ENCODE measurements around the gene TTF1. TPM values are rescaled to one million over a fixed set of nuclear protein-coding genes. Genes with fewer than 3 reads are reported as not detected.
A peak's percentile ranks its signal among the peaks of the same experiment; 100 is the strongest.

TTF1 gene
- total and polyA plus RNA-seq, 10 donors, result 12.1 to 24.2 (median 16.2) TPM

- no peaks in the 10 kb centered on the region for H3K9me3 ChIP-seq
- H3K27me3 ChIP-seq (replicated peaks in 1 of 7), result peaks cover 0 to 59% (median 48%) of the 10 kb centered on the region in 7 donors
- 0 to 2% (median 1%) methylated on average over 9 to 69 of the region's 69 CpGs for WGBS, 5 donors
- DNase-seq, result peak; percentile 85
- no peak for TF ChIP-seq CTCF (IDR thresholded peaks at IDR 0.05 in 8 of 11, conservative IDR thresholded peaks at IDR 0.05 in 3 of 11)
- peak in 2 of 3 donors; percentile 11 to 29 for TF ChIP-seq POLR2AphosphoS5 (IDR thresholded peaks at IDR 0.05)
- TF ChIP-seq POLR2A (IDR thresholded peaks at IDR 0.05), result peak in 1 of 3 donors; percentile 3
- intact Hi-C loops (cut with DNase I; ENCODE audit: low total_unique reads), result loop anchor here (2.0 to 10.0 kb wide), 3 partner anchors 55 to 391 kb away; partner anchors contain the start of gene SETX
- H3K4me1 ChIP-seq, result peaks cover 31 to 60% (median 45%) of the 10 kb centered on the region in 6 donors
- peak within 1 kb of the TSS; percentile 48 to 71 (median 55) for H3K4me3 ChIP-seq
- peak within 1 kb of the TSS in 1 of 8 donors; percentile 12 for H3K27ac ChIP-seq
- H3K36me3 ChIP-seq, result no peaks in the 10 kb centered on the region
Measured at GRCh38 chr9:132409828-132410528, 3.3 kb upstream of the TTF1 start, which contains the start of gene CFAP77. TSS of gene CFAP77 (plus strand) at chr9:132410211. CDS start at chr9:132410272, 61 bp downstream.

DNA sequence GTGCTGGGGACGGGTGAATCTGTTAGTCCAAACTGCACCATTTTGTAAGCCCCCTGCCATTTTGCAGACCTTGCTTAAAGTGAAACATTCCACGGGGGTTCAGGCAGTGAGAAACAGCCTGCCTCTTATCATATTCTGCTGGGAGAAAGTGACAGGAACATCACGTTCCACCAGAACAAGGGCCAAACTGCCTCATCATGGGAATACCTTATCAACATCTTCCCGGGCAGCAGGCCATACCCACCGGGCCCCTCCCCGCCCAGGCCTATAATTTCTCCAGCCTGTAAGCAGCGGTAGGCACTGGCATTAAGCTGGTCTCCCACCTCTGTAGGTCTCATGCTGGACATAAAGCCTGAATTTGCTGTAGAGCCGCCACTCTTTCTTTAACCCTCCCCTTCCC, 1.9 kb upstream of the TTF1 start:
- H3K27me3 ChIP-seq (replicated peaks in 1 of 7), result peaks cover 0 to 45% (median 35%) of the 10 kb centered on the region in 7 donors
- 89 to 93% (median 91%) methylated on average over 8 of the region's 8 CpGs for WGBS, 5 donors
- TF ChIP-seq CTCF (IDR thresholded peaks at IDR 0.05 in 8 of 11, conservative IDR thresholded peaks at IDR 0.05 in 3 of 11) (no peak), POLR2AphosphoS5 (IDR thresholded peaks at IDR 0.05) (no peak), POLR2A (IDR thresholded peaks at IDR 0.05) (no peak)
- no peak overlapping the region for H3K4me3 ChIP-seq
- peaks cover 0 to 3% (median 0%) of the 10 kb centered on the region in 6 donors for H3K36me3 ChIP-seq
- intact Hi-C loops (cut with DNase I; ENCODE audit: low total_unique reads), result loop anchor here (10.0 kb wide), 1 partner anchor 54 kb away; the partner anchor contains the start of gene SETX
- no peak for DNase-seq
- H3K9me3 ChIP-seq, result no peaks in the 10 kb centered on the region
- H3K4me1 ChIP-seq, result peaks cover 43 to 73% (median 60%) of the 10 kb centered on the region in 6 donors
- no peak overlapping the region for H3K27ac ChIP-seq

DNA sequence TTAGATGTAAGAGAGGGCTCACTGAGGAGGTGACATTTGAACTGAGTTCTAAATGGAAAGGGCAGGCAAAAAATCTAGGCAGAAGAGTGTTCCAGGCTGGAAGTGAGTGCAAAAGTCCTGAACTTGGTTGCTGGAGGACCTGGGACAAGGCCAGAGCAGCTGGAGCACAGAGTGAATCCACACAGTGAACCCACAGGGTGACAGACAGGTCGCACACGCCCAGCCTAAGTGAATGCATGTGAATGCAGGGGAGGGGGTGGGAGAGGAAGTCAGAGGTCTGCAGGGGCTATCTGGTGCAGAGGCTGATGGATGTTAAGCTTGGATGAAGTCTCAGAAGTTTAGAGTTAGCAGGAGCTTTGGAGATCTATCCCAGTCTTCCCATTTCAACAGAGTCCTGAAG, 556 bp upstream of the TTF1 start:
- H3K9me3 ChIP-seq, result no peaks in the 10 kb centered on the region
- H3K4me1 ChIP-seq, result peaks cover 45 to 77% (median 64%) of the 10 kb centered on the region in 6 donors
- H3K36me3 ChIP-seq, result peaks cover 0 to 17% (median 6%) of the 10 kb centered on the region in 6 donors
- H3K27me3 ChIP-seq (replicated peaks in 1 of 7), result peaks cover 0 to 32% (median 22%) of the 10 kb centered on the region in 7 donors
- H3K27ac ChIP-seq, result peak overlapping the region in 4 of 8 donors; percentile 74 to 83 (median 78)
- peak overlapping the region in 6 of 8 donors; percentile 82 to 95 (median 84) for H3K4me3 ChIP-seq
- WGBS, 5 donors, result 70 to 100% (median 83%) methylated on average over 2 of the region's 2 CpGs
- TF ChIP-seq CTCF (IDR thresholded peaks at IDR 0.05 in 8 of 11, conservative IDR thresholded peaks at IDR 0.05 in 3 of 11) (no peak), POLR2A (IDR thresholded peaks at IDR 0.05) (no peak), POLR2AphosphoS5 (IDR thresholded peaks at IDR 0.05) (no peak)
- DNase-seq, result no peak
- intact Hi-C loops (cut with DNase I; ENCODE audit: low total_unique reads), result loop anchor here (10.0 kb wide), 1 partner anchor 52 kb away; the partner anchor contains the start of gene SETX

Data from spleen (tissue), 11 donors.